ENCODE measurements around the gene CHRNA4. TPM values are rescaled to one million over a fixed set of nuclear protein-coding genes. Genes with fewer than 3 reads are reported as not detected.

Gene CHRNA4
- total and polyA plus RNA-seq, 2 of the 13 experiments (the other 11 are each of a cell fraction or from before 2014, with no cell fraction given): not detected

- TF ChIP-seq NFKB2 (CRISPR knock-in tag; IDR thresholded peaks at IDR 0.05; ENCODE audit: borderline replicate concordance) (no peak), BRF2 (CRISPR knock-in tag; IDR thresholded peaks at IDR 0.05) (no peak), PATZ1 (CRISPR knock-in tag; IDR thresholded peaks at IDR 0.05) (no peak), LCORL (IDR thresholded peaks at IDR 0.05) (no peak), LCORL (CRISPR knock-in tag; IDR thresholded peaks at IDR 0.05) (no peak), NFE2L2 (IDR thresholded peaks at IDR 0.05; ENCODE audit: low read length) (no peak), RBFOX2 (IDR thresholded peaks at IDR 0.05; ENCODE audit: low read depth, low read length) (peak; percentile 34; the same call in 1 of the 2 replicates), MLLT10 (CRISPR knock-in tag; IDR thresholded peaks at IDR 0.05) (no peak), FOXO1 (CRISPR knock-in tag; IDR thresholded peaks at IDR 0.05) (peak; percentile 38; the same call in 1 of the 2 replicates), ZNF652 (CRISPR knock-in tag; IDR thresholded peaks at IDR 0.05; ENCODE audit: borderline replicate concordance, low read depth) (no peak), ZFX (CRISPR knock-in tag; IDR thresholded peaks at IDR 0.05; ENCODE audit: low read depth) (peak; percentile 81), HMGXB3 (CRISPR knock-in tag; IDR thresholded peaks at IDR 0.05; ENCODE audit: borderline replicate concordance) (0 out of 2 replicates have a peak, but pooled peaks have one; percentile 35), SMARCE1 (IDR thresholded peaks at IDR 0.05; ENCODE audit: borderline replicate concordance) (no peak), RFX5 (IDR thresholded peaks at IDR 0.05; ENCODE audit: low read depth, low read length) (no peak), CSRNP1 (CRISPR knock-in tag; IDR thresholded peaks at IDR 0.05) (no peak), UBTF (CRISPR knock-in tag; IDR thresholded peaks at IDR 0.05) (peak; percentile 32; the same call in 1 of the 2 replicates), ZBTB7B (CRISPR knock-in tag; IDR thresholded peaks at IDR 0.05) (0 out of 2 replicates have a peak, but pooled peaks have one; percentile 35), SALL1 (CRISPR knock-in tag; IDR thresholded peaks at IDR 0.05) (0 out of 2 replicates have a peak, but pooled peaks have one; percentile 30), NFIC (IDR thresholded peaks at IDR 0.05; ENCODE audit: low read length) (no peak), TBX2 (CRISPR knock-in tag; IDR thresholded peaks at IDR 0.05; ENCODE audit: borderline replicate concordance) (no peak; the same call in 1 of the 2 replicates)
These were observed 44.9 kb upstream of the CHRNA4 start (continued) for GRCh38 chr20:63406011-63406410.
